Thyroid gland (tissue), 4 donors: ENCODE data around the gene SAA4. TPM values are rescaled to one million over a fixed set of nuclear protein-coding genes. Genes with fewer than 3 reads are reported as not detected.
"Not testable (repeated sequence)": the region's sequence is repeated elsewhere in the genome, so short reads cannot be mapped to it uniquely, and the experiment has no call there.

ENCODE experiments used
- DNase-seq, 2 donors: peaks; one replicate each; pipeline ENCODE4 v3.0.0-alpha.2; 2019
- H3K27ac ChIP-seq, 3 donors: fragments of 200-600 bp; sonication (generic); 1 replicate in 2 of 3; 2 replicates in 1 of 3; pipeline ENCODE4 v1.5.1; 2016 to 2019; ENCODE audit warnings: mild to moderate bottlenecking in 1 of 3, moderate library complexity in 1 of 3
- H3K27me3 ChIP-seq: fragments of 200-600 bp; sonication (generic); one replicate; pipeline ENCODE4 v1.5.1; 2019
- H3K36me3 ChIP-seq, 2 donors: fragments of 200-600 bp; sonication (generic); one replicate each; pipeline ENCODE4 v1.5.1; 2016 to 2019
- H3K4me1 ChIP-seq, 2 donors: fragments of 200-600 bp; sonication (generic); one replicate each; pipeline ENCODE4 v1.5.1; 2017 to 2019
- H3K4me3 ChIP-seq, 3 donors: fragments of 200-600 bp; sonication (generic); replicated peaks in 1 of 3; 1 replicate in 2 of 3; 2 replicates in 1 of 3; pipeline ENCODE4 v1.5.1; 2016; ENCODE audit warnings: mild to moderate bottlenecking in 1 of 3
- H3K9me3 ChIP-seq: fragments of 200-600 bp; sonication (generic); one replicate; pipeline ENCODE4 v1.5.1; 2017
- CTCF ChIP-seq, 6 experiments: fragments of 200-600 bp in 3 of 6; fragments of 450-650 bp in 3 of 6; sonication (generic) in 3 of 6; IDR thresholded peaks; one replicate each; pipeline ENCODE4 v1.5.1; 2016 to 2019; ENCODE audit warnings: antibody characterized with exemption in 6 of 6, mild to moderate bottlenecking in 2 of 6, inconsistent platforms in 1 of 6, moderate library complexity in 1 of 6
- POLR2A ChIP-seq, 2 donors: fragments of 450-650 bp; IDR thresholded peaks; one replicate each; pipeline ENCODE4 v1.6.1; 2017; ENCODE audit warnings: antibody characterized with exemption in 2 of 2, mild to moderate bottlenecking in 2 of 2, moderate library complexity in 1 of 2
- WGBS, 2 donors: methylation state at CpG; one replicate each; pipeline ENCODE4 v1.1.5; 2017; 5-methylcytosine and 5-hydroxymethylcytosine counted together
- intact Hi-C: fragments of 100-400 bp; cut with DNase I; formaldehyde crosslinking; loops from one replicate; pipeline ENCODE4 v1.15.1; 2023
- total RNA-seq, 4 donors: library from RNA; depleted of rRNA; stranded (reverse); fragments of >200 nt; gene quantifications; one replicate each; pipeline ENCODE4 v1.2.3, GENCODE V29; 2016

The SAA4 gene
- total RNA-seq, 4 donors from 2014 or later, result not detected

GRCh38 chr11:18271206-18271605, 34.6 kb upstream of the SAA4 start:
- intact Hi-C loops, result no loop called here
- Histone ChIP-seq H3K9me3 (no peaks in the 10 kb centered on the region), H3K36me3 (no peaks in the 10 kb centered on the region), H3K27ac (no peak overlapping the region), H3K4me1 (no peaks in the 10 kb centered on the region), H3K27me3 (no peaks in the 10 kb centered on the region), H3K4me3 (no peak overlapping the region)
- TF ChIP-seq CTCF (IDR thresholded peaks at IDR 0.05), result no peak
- no peak for TF ChIP-seq POLR2A (IDR thresholded peaks at IDR 0.05)
- 73 to 79% methylated on average over 4 of the region's 4 CpGs for WGBS, 2 donors
- no peak for DNase-seq

GRCh38 chr11:18270102-18270501, 33.5 kb upstream of the SAA4 start:
- intact Hi-C loops, result no loop called here
- DNase-seq, result no peak
- Histone ChIP-seq H3K9me3 (no peaks in the 10 kb centered on the region), H3K4me1 (no peaks in the 10 kb centered on the region), H3K27me3 (no peaks in the 10 kb centered on the region), H3K4me3 (no peak overlapping the region), H3K27ac (no peak overlapping the region), H3K36me3 (no peaks in the 10 kb centered on the region)
- TF ChIP-seq POLR2A (IDR thresholded peaks at IDR 0.05), result no peak
- TF ChIP-seq CTCF (IDR thresholded peaks at IDR 0.05), result no peak
- WGBS, 2 donors, result 61 to 78% methylated on average over 4 of the region's 4 CpGs

- H3K4me3 ChIP-seq, H3K27ac ChIP-seq, H3K27me3 ChIP-seq, intact Hi-C loops, H3K9me3 ChIP-seq, H3K4me1 ChIP-seq, DNase-seq, H3K36me3 ChIP-seq: not testable (repeated sequence)
- 50 to 100% methylated on average over 1 to 2 of the region's 5 CpGs for WGBS, 2 donors
These were observed 32.6 kb upstream of the SAA4 start for GRCh38 chr11:18269252-18269651.

DNA sequence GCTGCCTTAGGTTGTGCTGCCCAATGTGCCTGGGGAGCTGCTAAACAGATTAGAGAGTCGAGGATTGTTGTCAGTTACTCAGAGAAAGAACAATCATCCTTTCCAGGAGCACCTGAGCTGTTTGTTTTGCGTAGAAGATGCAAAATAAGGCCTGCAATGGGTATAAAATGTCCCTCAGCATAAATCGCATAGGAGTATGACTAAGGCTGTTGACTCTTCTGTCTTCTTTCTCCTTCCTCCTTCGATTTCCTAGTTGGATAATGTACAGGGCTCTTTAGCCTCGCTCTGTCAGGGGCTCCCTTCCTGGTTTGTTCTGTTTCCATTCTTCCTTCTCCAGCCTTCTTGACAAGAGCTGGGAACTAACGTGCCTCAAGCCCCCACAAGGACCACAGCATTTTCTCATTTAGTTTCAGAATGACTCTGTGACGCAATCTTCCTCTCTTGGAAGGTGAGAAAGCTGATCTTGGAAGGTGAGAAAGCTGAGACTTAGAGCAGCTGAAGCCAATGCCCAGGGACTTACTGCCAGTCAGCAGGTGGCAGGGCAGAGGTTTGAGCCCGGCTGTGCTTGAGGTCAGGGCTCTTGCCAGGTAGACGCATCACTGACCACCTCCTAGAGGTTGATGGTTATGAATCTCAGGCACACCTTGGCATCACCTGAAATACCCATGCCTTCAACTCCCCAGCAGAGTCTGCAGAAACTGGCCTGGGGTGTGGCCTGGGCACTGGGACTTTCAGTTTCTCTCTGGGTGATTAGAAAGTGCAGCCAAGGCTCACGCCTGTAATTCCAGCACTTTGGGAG, 30.9 kb upstream of the SAA4 start:
- H3K27ac ChIP-seq, H3K9me3 ChIP-seq, H3K4me1 ChIP-seq, intact Hi-C loops, H3K27me3 ChIP-seq, H3K36me3 ChIP-seq, H3K4me3 ChIP-seq, DNase-seq: not testable (repeated sequence)
- WGBS, 2 donors, result 58 to 83% methylated on average over 1 to 9 of the region's 10 CpGs

- no peaks in the 10 kb centered on the region for H3K4me1 ChIP-seq
- H3K9me3 ChIP-seq, result no peaks in the 10 kb centered on the region
- H3K27ac ChIP-seq, result no peak within 1 kb of the TSS
- H3K36me3 ChIP-seq, result no peaks in the 10 kb centered on the region
- no peaks in the 10 kb centered on the region for H3K27me3 ChIP-seq
- no peak for DNase-seq
- no peak for TF ChIP-seq CTCF (IDR thresholded peaks at IDR 0.05)
- TF ChIP-seq POLR2A (IDR thresholded peaks at IDR 0.05), result no peak
- intact Hi-C loops, result no loop called here
- 76 to 77% methylated on average over 6 to 7 of the region's 8 CpGs for WGBS, 2 donors
- H3K4me3 ChIP-seq, result no peak within 1 kb of the TSS
These were observed 29.3 kb upstream of the SAA4 start, which contains the start of gene SAA1 for GRCh38 chr11:18265949-18266348. TSS of gene SAA1 (plus strand) at chr11:18266264. CDS start at chr11:18266888, 624 bp downstream.

GRCh38 chr11:18264677-18265555, 28.3 kb upstream of the SAA4 start:
- no peak overlapping the region for H3K27ac ChIP-seq
- DNase-seq, result no peak
- intact Hi-C loops, result no loop called here

More at GRCh38 chr11:18264677-18265555, 28.3 kb upstream of the SAA4 start:
- WGBS, 2 donors, result 67 to 82% methylated on average over 1 of the region's 1 CpG
- Histone ChIP-seq H3K9me3 (no peaks in the 10 kb centered on the region), H3K4me3 (no peak overlapping the region), H3K4me1 (no peaks in the 10 kb centered on the region), H3K27me3 (no peaks in the 10 kb centered on the region), H3K36me3 (no peaks in the 10 kb centered on the region)
- TF ChIP-seq CTCF (IDR thresholded peaks at IDR 0.05) (no peak), POLR2A (IDR thresholded peaks at IDR 0.05) (no peak)
